Suprapubic skin (tissue), 4 donors: ENCODE data around the gene CNOT1. TPM values are rescaled to one million over a fixed set of nuclear protein-coding genes. Genes with fewer than 3 reads are reported as not detected.
A peak's percentile ranks its signal among the peaks of the same experiment; 100 is the strongest.

Source experiments
- DNase-seq, 2 donors: peaks; one replicate each; pipeline ENCODE4 v3.0.0-alpha.2; 2019; ENCODE audit warnings: low spot score in 2 of 2
- H3K27ac ChIP-seq: fragments of 200-600 bp; sonication (generic); one replicate; pipeline ENCODE4 v1.5.1; 2019
- H3K27me3 ChIP-seq: fragments of 200-600 bp; sonication (generic); one replicate; pipeline ENCODE4 v1.5.1; 2019
- H3K36me3 ChIP-seq: fragments of 200-600 bp; sonication (generic); one replicate; pipeline ENCODE4 v1.5.1; 2019
- H3K4me1 ChIP-seq: fragments of 200-600 bp; sonication (generic); one replicate; pipeline ENCODE4 v1.5.1; 2019
- H3K4me3 ChIP-seq: fragments of 200-600 bp; sonication (generic); one replicate; pipeline ENCODE4 v1.5.1; 2019; ENCODE audit warnings: mild to moderate bottlenecking
- H3K9me3 ChIP-seq: fragments of 200-600 bp; sonication (generic); one replicate; pipeline ENCODE4 v1.5.1; 2019
- CTCF ChIP-seq, 2 donors: fragments of 200-600 bp in 1 of 2; fragments of 450-650 bp in 1 of 2; sonication (generic) in 1 of 2; IDR thresholded peaks; one replicate each; pipeline ENCODE4 v1.5.1; 2016 to 2019; ENCODE audit warnings: antibody characterized with exemption in 2 of 2, mild to moderate bottlenecking in 1 of 2, moderate library complexity in 1 of 2
- EP300 ChIP-seq: sonication (generic); formaldehyde crosslinking; IDR thresholded peaks from one replicate; pipeline ENCODE4 v1.6.1; 2017; ENCODE audit warnings: antibody characterized with exemption
- POLR2A ChIP-seq, 2 donors: fragments of 450-650 bp; IDR thresholded peaks; one replicate each; pipeline ENCODE4 v1.6.1; 2017; ENCODE audit warnings: antibody characterized with exemption in 2 of 2, mild to moderate bottlenecking in 2 of 2, moderate library complexity in 2 of 2
- POLR2AphosphoS5 ChIP-seq, 3 donors: sonication (generic); formaldehyde crosslinking; IDR thresholded peaks; one replicate each; pipeline ENCODE4 v1.6.1; 2017; ENCODE audit warnings: antibody characterized with exemption in 3 of 3
- WGBS: methylation state at CpG from one replicate; pipeline ENCODE4 v1.1.5; 2018; 5-methylcytosine and 5-hydroxymethylcytosine counted together
- total RNA-seq, 4 donors: library from RNA; depleted of rRNA; stranded (reverse); fragments of >200 nt; gene quantifications; one replicate each; pipeline ENCODE4 v1.1.0, GENCODE V29; 2016

Gene CNOT1
- 100 to 1,000 TPM in 3 of 4 donors, 10 to 100 TPM in 1; 94.8 to 238 (median 143) TPM for total RNA-seq

DNA sequence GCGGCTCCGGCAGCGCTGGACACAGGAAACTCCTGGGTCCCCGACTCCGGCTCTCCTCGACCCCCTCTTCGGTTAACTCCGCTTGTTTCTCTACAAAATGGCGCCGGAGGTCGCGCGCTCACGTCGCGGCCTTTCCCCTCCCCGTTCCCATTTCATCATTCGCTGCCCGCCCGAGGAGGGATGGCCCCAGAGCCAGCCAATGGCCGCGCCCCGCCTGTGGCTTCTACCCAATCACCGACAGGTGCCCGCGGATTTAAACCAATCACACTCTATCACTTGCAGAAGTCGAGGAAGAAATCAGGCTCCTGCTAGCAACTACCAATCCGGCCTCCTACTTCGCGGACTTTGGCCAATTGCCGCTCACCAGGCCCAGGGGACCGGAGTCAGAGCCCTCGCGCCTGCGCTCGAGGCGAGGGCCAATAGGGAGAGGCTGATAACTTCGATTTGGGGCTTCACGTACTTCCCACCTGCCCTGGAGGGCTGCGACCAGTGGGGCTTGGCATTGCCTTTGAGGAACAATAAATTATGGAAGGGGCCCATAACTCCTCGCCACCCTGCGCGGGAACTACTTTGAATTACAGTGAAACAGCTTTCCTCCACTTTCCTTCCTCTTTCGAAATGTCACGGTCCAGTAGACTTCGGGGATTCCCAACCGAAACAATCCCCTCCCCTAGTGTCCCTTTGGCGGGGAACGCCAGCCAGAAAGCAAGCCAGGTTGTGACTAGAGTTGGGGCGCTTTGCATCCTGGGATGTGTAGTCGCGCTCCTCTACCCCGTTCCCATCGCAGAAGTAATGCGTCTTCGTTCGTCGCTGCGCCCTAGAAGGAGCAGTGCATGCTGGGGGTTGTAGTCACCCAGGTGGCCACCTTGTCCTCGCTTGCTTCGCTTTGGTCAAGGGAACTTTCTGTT, at the start of gene CNOT1:
CNOT1 (minus strand) TSS at position 94 of the 908 bp plus-strand sequence. CDS start 30,489 bp downstream, outside the sequence.
- TF ChIP-seq EP300 (no peak), CTCF (IDR thresholded peaks at IDR 0.05) (peak in 1 of 2 donors; percentile 23), POLR2AphosphoS5 (IDR thresholded peaks at IDR 0.05) (peak in 2 of 3 donors; percentile 67 to 71), POLR2A (IDR thresholded peaks at IDR 0.05) (peak in 1 of 2 donors; percentile 85)
- Histone ChIP-seq H3K9me3 (no peaks in the 10 kb centered on the region), H3K27ac (peak within 1 kb of the TSS; percentile 100), H3K4me3 (peak within 1 kb of the TSS; percentile 99), H3K4me1 (peaks cover 21% of the 10 kb centered on the region), H3K36me3 (no peaks in the 10 kb centered on the region), H3K27me3 (no peaks in the 10 kb centered on the region)
- peak; percentile 99 for DNase-seq
- WGBS = under 1% methylated on average over 40 of the region's 61 CpGs

DNA sequence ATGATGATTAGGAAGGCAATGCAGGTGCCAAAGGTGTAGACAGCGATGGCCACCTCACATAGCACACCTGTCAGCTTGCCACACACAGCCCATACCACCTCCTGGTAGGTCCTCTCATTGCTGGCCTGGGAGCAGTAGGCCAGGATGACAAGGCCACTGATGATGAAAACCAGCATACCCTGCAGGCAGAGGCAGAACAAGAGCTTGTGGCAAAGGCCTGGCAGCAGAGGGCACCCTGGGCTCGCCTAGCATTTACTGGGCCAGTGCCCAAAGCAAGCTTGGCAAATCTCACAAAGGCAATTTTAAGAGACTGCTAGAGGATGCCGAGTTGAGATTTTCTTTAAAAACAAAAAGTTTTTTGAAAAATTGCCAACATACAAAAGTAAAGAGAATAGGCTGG, 49.1 kb upstream of the CNOT1 start:
- 57% methylated on average over 3 of the region's 3 CpGs for WGBS
- no peaks in the 10 kb centered on the region for H3K27me3 ChIP-seq
- H3K36me3 ChIP-seq = peaks cover 45% of the 10 kb centered on the region
- H3K4me1 ChIP-seq = peaks cover 6% of the 10 kb centered on the region
- TF ChIP-seq POLR2A (IDR thresholded peaks at IDR 0.05) = no peak
- no peak for TF ChIP-seq CTCF (IDR thresholded peaks at IDR 0.05)
- no peak for TF ChIP-seq POLR2AphosphoS5 (IDR thresholded peaks at IDR 0.05)
- DNase-seq = no peak
- no peak overlapping the region for H3K4me3 ChIP-seq
- H3K9me3 ChIP-seq = no peaks in the 10 kb centered on the region
- no peak overlapping the region for H3K27ac ChIP-seq

DNA sequence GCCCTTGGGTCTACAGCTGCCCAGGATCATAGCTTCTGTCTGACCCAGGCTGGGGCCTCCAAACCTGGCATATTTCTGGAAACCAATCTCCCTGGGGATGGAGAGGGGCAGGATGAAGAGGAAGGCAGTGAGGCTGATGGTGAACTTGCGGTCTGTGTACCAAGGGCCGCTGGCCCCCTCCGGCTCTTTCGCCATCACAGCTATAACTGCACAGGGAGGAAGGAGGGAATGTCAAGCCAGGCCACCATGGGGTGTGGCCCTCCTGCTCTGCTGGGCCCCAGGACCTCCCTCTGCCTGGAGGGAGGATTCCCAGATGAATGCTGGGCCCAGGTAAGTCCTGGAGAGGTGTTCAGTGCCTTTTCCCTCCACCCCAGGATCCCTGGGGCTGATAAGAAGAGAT, 48.6 kb upstream of the CNOT1 start:
- DNase-seq = no peak
- peaks cover 45% of the 10 kb centered on the region for H3K36me3 ChIP-seq
- TF ChIP-seq POLR2AphosphoS5 (IDR thresholded peaks at IDR 0.05) = no peak
- no peak for TF ChIP-seq CTCF (IDR thresholded peaks at IDR 0.05)
- no peak for TF ChIP-seq EP300
- no peak for TF ChIP-seq POLR2A (IDR thresholded peaks at IDR 0.05)
- WGBS = 96% methylated on average over 4 of the region's 4 CpGs
- no peaks in the 10 kb centered on the region for H3K9me3 ChIP-seq
- no peak overlapping the region for H3K4me3 ChIP-seq
- no peaks in the 10 kb centered on the region for H3K27me3 ChIP-seq
- no peak overlapping the region for H3K27ac ChIP-seq
- H3K4me1 ChIP-seq = peaks cover 1% of the 10 kb centered on the region

DNA sequence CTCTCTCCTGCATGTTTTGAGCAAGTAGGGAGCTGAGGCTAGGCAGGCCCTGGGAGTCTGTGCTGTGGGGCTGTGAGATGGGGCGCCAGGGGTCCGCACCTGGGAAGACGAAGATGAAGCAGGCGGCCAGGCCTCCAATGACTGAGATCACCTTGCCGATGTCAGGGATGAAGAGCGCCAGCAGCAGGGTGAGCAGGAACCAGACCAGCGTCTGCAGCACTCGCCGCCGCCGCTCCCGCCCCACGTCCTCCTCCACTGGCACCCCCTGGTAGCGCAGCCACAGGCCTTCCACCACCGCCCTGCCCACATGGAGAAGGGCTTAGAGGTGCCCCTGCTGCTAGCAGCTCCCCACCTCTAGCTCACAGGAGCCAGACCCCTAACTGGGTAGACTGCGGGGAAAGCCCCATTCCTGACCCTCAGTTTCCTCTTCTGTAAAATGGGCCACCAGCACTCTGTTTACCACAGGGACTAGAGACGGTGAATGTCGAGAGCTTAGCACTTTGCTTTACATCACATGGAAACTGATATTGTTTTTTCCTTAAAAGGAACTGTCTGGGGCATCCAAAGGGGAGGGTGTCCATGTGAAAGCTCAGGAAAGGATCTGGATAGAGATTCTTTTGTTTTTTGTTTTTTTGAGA, 41.4 kb upstream of the CNOT1 start:
- peaks cover 67% of the 10 kb centered on the region for H3K36me3 ChIP-seq

More for the DNA sequence above, 41.4 kb upstream of the CNOT1 start:
- H3K4me1 ChIP-seq = no peaks in the 10 kb centered on the region
- no peaks in the 10 kb centered on the region for H3K9me3 ChIP-seq
- H3K4me3 ChIP-seq = no peak overlapping the region
- TF ChIP-seq CTCF (IDR thresholded peaks at IDR 0.05) (no peak), POLR2AphosphoS5 (IDR thresholded peaks at IDR 0.05) (no peak), POLR2A (IDR thresholded peaks at IDR 0.05) (no peak), EP300 (no peak)
- no peak overlapping the region for H3K27ac ChIP-seq
- 96% methylated on average over 18 of the region's 18 CpGs for WGBS
- no peaks in the 10 kb centered on the region for H3K27me3 ChIP-seq
- DNase-seq = no peak
